K562 (cell line): ENCODE measurements around the gene MITF.

Source experiments
- CREB1 ChIP-seq, 2 experiments: sonication (generic) in 1 of 2; formaldehyde crosslinking in 1 of 2; IDR thresholded peaks; 2 replicates each; pipeline versions ENCODE4 v1.6.1 to v1.8.0; 2012 to 2022; ENCODE audit warnings: inconsistent platforms in 1 of 2, mild to moderate bottlenecking in 1 of 2, missing genetic modification reagents in 1 of 2, moderate library complexity in 1 of 2
- JUND ChIP-seq, 2 experiments: IDR thresholded peaks; 2 replicates in 1 of 2; 3 replicates in 1 of 2; pipeline ENCODE4 v1.6.1; 2011; ENCODE audit warnings: borderline replicate concordance in 2 of 2, low read depth in 2 of 2, low read length in 2 of 2, improper control_type of control experiment in 1 of 2, missing biosample characterization in 1 of 2, missing genetic modification characterization in 1 of 2, missing genetic modification reagents in 1 of 2
- NCOA1 ChIP-seq: fragments of 450-650 bp; IDR thresholded peaks from 2 replicates; pipeline ENCODE4 v1.6.1; 2016; ENCODE audit warnings: low read depth
- NCOA2 ChIP-seq, 2 experiments: fragments of 450-650 bp; IDR thresholded peaks; 2 replicates each; pipeline ENCODE4 v1.6.1; 2018; ENCODE audit warnings: mild to moderate bottlenecking in 2 of 2, moderate library complexity in 1 of 2; ENCODE audit not compliant: partially characterized antibody in 2 of 2
- SP2 ChIP-seq: IDR thresholded peaks from 2 replicates; pipeline ENCODE4 v1.6.1; 2011; ENCODE audit warnings: mild to moderate bottlenecking, low read depth, low read length, moderate library complexity; ENCODE audit not compliant: poor library complexity, severe bottlenecking; ENCODE audit errors: extremely low read depth
- ZFP36 ChIP-seq: fragments of 150-350 bp; IDR thresholded peaks from 2 replicates; pipeline ENCODE4 v1.6.1; 2018; ENCODE audit warnings: low read length, low read depth; ENCODE audit not compliant: partially characterized antibody
- ZNF830 ChIP-seq: fragments of 250-450 bp; sonication (Bioruptor Pico); IDR thresholded peaks from 2 replicates; pipeline ENCODE4 v1.5.0; 2021; ENCODE audit warnings: mild to moderate bottlenecking
- ZSCAN29 ChIP-seq: fragments of 450-650 bp; IDR thresholded peaks from 2 replicates; pipeline ENCODE4 v1.6.1; 2017
- ZSCAN32 ChIP-seq: fragments of 450-650 bp; formaldehyde crosslinking; IDR thresholded peaks from 2 replicates; pipeline ENCODE4 v1.4.0; 2020; ENCODE audit warnings: mild to moderate bottlenecking, moderate library complexity

DNA sequence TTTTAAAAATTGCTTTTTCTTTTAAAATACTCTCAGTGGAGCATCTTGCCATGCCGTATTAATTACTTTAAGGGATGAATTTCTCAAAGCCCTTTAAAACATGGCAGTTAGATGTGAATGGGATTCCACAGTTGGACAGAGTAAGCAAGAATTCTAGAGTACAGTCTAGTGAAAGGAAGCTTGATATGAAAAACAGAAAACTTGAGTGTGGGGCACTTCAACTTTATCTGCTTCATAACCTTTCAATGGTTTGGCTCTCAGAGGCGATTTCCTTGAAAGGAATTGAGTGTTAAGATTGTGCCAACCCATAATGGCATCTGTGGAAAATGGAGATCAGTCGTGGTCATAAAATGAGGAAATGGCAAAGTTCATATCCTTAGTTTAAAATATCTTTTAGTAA lies 132.6 kb downstream of the MITF start:
- TF ChIP-seq CREB1 (IDR thresholded peaks at IDR 0.05) (no peak), CREB1 (CRISPR knock-in tag; IDR thresholded peaks at IDR 0.05) (no peak), NCOA1 (no peak), ZSCAN29 (no peak), JUND (IDR thresholded peaks at IDR 0.05; ENCODE audit: borderline replicate concordance, low read depth, low read length) (no peak), JUND (tag; IDR thresholded peaks at IDR 0.05; ENCODE audit: borderline replicate concordance, low read depth, low read length) (no peak), SP2 (no peak), ZSCAN32 (CRISPR knock-in tag) (no peak), ZFP36 (no peak), NCOA2 (IDR thresholded peaks at IDR 0.05; ENCODE audit: partially characterized antibody in 2 of 2) (no peak), ZNF830 (CRISPR knock-in tag) (no peak)
